ENCODE results near the gene DNER. TPM values are rescaled to one million over a fixed set of nuclear protein-coding genes. Genes with fewer than 3 reads are reported as not detected.

Gene DNER
- total and polyA plus RNA-seq, 2 experiments from 2014 or later, result 4.7 to 8.8 TPM

DNA sequence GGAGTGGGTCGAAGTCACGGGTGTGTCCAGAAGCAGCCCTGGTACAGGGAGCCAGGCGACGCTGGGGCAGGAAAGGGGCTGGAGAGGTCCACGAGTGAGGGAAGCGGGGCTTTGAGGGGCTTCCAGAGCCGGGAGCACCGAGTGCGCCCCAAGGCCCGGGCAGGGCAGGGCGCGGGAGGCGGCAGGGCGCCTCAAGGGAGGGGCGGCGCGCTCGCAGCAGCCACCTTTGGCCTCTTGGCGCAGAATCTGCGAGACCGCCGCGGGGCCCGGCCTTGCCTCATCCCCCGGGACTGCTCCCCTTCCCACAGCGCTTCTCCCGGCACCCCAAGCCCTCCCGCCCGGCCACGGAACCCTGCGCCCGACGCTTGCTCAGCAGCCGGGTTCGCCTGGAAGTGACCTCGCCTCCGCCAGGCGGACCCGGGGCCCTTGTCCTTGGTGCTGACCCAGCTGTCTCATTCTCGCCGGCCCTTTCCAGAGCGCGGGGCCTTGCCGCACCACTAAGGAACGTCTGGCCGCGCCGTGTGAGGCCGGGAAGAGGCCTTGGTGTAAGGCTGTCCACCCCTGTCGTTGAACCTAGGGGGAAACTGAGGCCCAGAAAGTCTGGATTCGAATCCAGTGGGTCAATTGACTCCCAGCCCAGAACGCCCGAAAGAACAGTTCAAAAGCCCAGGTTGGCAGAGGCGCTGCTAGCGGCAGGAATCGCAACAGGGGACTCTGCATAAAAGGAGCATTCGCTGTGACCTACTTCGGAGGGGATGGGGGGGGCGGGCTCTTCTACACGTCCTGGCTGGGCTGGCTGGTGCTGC, 584 bp upstream of the DNER start:
- peaks cover 11% of the 10 kb centered on the region for H3K4me1 Mint-ChIP-seq

DNA sequence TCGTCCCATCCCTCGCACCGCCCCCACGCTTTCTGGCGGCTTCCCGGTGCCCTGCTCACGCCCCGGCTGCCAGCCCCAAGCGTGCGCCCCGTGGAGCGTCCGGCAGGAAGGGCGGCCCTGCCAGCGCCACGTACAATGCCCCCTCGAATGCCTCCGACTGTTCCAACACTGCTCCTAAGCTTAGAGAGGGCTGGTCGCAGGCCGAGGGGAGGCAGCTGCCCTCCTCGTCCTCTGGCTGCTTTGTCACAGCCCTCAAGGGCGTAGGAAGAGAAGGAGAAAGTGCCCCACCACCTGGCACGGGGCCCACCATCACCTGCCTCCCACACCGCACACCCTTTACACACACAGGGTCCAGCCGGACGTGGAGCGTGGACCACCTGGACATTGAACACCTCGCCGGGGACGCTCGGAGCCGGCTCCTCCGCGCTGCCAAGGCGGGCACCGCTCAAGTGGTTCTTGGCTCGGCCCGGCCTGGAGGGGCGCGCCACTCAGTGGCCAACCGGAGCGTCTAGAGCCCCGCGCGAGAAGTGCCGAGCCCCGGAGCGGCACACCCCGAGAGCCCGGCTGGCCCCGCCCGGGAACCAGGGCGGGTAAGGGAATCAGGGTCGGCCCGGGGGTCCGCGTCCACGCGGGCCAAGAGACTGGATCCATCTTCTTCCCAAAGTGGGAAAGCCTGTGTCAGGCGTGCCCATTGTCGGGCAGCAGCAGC, 830 bp downstream of the DNER start:
- Histone ChIP-seq H3K79me2 (replicated peaks; ENCODE audit: insufficient read depth) (no peaks in the 10 kb centered on the region), H3K4me3 (peak overlapping the region; percentile 71), H3K27ac (ENCODE audit: low read depth) (no peak overlapping the region), H4K20me1 (replicated peaks; ENCODE audit: insufficient read depth) (no peaks in the 10 kb centered on the region), H3K27me3 (ENCODE audit: insufficient read depth) (peaks cover 38% of the 10 kb centered on the region), H3F3A (replicated peaks; ENCODE audit: low read depth) (no peaks in the 10 kb centered on the region; the same call in 1 of the 2 replicates), H3K4me1 (ENCODE audit: insufficient read depth) (peaks cover 11% of the 10 kb centered on the region; the same call in 1 of the 2 replicates), H3K4me2 (peak overlapping the region; percentile 93), H3K9me2 (ENCODE audit: insufficient read depth) (no peaks in the 10 kb centered on the region), H2AFZ (peak overlapping the region; percentile 93), H3K36me3 (ENCODE audit: insufficient read depth) (no peaks in the 10 kb centered on the region)
- ATAC-seq, result peak; percentile 78
- DNase-seq (ENCODE audit: low spot score), result peak; percentile 75
- H3K27me3 Mint-ChIP-seq (ENCODE audit: insufficient read depth, low read depth, poor library complexity), result peaks cover 30% of the 10 kb centered on the region
- TF ChIP-seq CTCF (conservative IDR thresholded peaks at IDR 0.05; ENCODE audit: low read depth in 2 of 2) (peak; percentile 29 to 40; a peak in 1 of 4 replicates), EZH2phosphoT487 (IDR thresholded peaks at IDR 0.05; ENCODE audit: unreplicated experiment) (no peak), STAT1 (IDR thresholded peaks at IDR 0.05; ENCODE audit: unreplicated experiment) (no peak), NANOG (IDR thresholded peaks at IDR 0.05; ENCODE audit: borderline replicate concordance) (no peak)
- H3K36me3 Mint-ChIP-seq (ENCODE audit: low read depth), result no peaks in the 10 kb centered on the region
- H3K4me1 Mint-ChIP-seq, result peaks cover 11% of the 10 kb centered on the region
- peak overlapping the region; percentile 82 for H3K4me3 Mint-ChIP-seq
- no peak overlapping the region for H3K27ac Mint-ChIP-seq
- no peaks in the 10 kb centered on the region; the same call in 2 of the 3 replicates for H3K9me3 Mint-ChIP-seq

More for the DNA sequence above, 584 bp upstream of the DNER start:
- Histone ChIP-seq H2AFZ (peak overlapping the region; percentile 39; the same call in 1 of the 2 replicates), H3K9me2 (ENCODE audit: insufficient read depth) (no peaks in the 10 kb centered on the region), H3K27me3 (ENCODE audit: insufficient read depth) (peaks cover 38% of the 10 kb centered on the region), H3K27ac (ENCODE audit: low read depth) (no peak overlapping the region), H3F3A (replicated peaks; ENCODE audit: low read depth) (no peaks in the 10 kb centered on the region; the same call in 1 of the 2 replicates), H3K4me1 (ENCODE audit: insufficient read depth) (peaks cover 11% of the 10 kb centered on the region; the same call in 1 of the 2 replicates), H4K20me1 (replicated peaks; ENCODE audit: insufficient read depth) (no peaks in the 10 kb centered on the region), H3K4me3 (peak overlapping the region; percentile 71), H3K4me2 (peak overlapping the region; percentile 86), H3K79me2 (replicated peaks; ENCODE audit: insufficient read depth) (no peaks in the 10 kb centered on the region), H3K36me3 (ENCODE audit: insufficient read depth) (no peaks in the 10 kb centered on the region)
- Mint-ChIP-seq H3K36me3 (ENCODE audit: low read depth) (no peaks in the 10 kb centered on the region), H3K27me3 (ENCODE audit: insufficient read depth, low read depth, poor library complexity) (peaks cover 31% of the 10 kb centered on the region), H3K9me3 (no peaks in the 10 kb centered on the region; the same call in 2 of the 3 replicates), H3K4me3 (peak overlapping the region; percentile 74), H3K27ac (no peak overlapping the region)
- DNase-seq (ENCODE audit: low spot score) (peak; percentile 92), ATAC-seq (peak; percentile 81)
- TF ChIP-seq, protein P1, sequence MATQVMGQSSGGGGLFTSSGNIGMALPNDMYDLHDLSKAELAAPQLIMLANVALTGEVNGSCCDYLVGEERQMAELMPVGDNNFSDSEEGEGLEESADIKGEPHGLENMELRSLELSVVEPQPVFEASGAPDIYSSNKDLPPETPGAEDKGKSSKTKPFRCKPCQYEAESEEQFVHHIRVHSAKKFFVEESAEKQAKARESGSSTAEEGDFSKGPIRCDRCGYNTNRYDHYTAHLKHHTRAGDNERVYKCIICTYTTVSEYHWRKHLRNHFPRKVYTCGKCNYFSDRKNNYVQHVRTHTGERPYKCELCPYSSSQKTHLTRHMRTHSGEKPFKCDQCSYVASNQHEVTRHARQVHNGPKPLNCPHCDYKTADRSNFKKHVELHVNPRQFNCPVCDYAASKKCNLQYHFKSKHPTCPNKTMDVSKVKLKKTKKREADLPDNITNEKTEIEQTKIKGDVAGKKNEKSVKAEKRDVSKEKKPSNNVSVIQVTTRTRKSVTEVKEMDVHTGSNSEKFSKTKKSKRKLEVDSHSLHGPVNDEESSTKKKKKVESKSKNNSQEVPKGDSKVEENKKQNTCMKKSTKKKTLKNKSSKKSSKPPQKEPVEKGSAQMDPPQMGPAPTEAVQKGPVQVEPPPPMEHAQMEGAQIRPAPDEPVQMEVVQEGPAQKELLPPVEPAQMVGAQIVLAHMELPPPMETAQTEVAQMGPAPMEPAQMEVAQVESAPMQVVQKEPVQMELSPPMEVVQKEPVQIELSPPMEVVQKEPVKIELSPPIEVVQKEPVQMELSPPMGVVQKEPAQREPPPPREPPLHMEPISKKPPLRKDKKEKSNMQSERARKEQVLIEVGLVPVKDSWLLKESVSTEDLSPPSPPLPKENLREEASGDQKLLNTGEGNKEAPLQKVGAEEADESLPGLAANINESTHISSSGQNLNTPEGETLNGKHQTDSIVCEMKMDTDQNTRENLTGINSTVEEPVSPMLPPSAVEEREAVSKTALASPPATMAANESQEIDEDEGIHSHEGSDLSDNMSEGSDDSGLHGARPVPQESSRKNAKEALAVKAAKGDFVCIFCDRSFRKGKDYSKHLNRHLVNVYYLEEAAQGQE (IDR thresholded peaks at IDR 0.05; ENCODE audit: unreplicated experiment), result peak; percentile 87
- TF ChIP-seq JUNB (IDR thresholded peaks at IDR 0.05; ENCODE audit: unreplicated experiment), result no peak

All from GM23338 (cell line).